ENCODE measurements around the gene ATF7IP.

Gene ATF7IP

DNA sequence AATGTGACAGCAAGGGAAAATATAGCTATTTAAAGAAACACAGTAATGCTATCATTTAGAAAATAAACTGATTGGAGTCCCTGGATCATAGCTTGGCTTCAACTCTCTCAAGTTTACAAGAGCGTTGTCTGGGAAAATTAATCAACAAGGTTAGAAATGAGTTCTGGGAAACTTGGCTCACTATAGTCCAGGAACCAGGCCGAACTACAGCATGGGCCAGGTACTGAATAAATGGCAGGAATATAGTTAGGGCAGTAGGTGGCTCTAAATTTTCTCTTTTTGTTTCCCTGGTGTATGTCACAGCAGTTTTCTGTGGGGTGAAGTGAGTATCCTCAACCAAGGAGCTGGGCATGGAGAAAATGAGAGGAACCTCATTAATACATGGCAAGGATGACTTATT is 129.8 kb downstream of the ATF7IP start:
- DNase-seq = no peak

DNA sequence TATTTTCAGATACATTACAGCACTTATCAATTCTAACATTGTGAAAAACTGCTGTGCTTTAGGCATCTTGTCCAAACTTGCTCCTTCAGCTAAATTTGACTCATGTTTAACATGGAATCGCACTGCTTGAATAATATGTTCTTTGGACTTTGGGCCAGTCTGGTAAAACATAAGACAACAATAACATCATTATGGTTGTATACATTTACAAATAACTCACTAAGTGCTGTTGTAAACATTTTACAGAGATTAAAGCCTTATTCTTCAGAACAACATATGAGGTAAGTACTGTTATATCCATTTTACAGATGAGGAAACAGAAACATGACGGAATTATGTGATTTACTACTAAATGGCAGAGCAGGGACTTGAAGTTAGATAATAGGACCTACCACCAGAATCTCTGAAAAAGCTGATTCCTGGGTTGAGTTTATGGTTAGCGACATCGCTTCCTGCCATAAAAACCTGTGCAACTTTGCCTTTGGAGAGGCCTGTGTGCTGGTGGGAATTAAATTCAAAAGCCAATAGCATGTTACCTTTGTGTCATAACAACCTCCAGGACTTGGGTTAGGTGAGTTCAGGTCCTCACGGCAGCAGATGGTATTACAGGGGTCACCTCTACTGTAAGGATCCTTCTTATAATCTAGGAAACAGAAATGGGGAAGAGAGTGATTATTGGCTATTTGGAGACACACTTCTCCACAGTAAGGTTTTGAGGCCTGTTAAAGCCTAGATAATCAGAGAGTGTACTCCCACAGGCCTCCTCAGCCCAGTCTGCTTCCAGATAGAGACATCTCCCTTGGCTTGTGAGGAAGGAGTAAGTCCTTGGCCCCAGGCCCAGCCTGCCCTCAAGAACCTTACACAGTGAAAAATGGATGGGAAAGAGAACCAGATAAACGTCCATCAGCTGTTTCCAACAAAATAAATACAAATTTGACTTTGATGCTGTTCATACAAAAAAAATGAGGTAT is 140.4 kb downstream of the ATF7IP start:
- no peak for DNase-seq

DNA sequence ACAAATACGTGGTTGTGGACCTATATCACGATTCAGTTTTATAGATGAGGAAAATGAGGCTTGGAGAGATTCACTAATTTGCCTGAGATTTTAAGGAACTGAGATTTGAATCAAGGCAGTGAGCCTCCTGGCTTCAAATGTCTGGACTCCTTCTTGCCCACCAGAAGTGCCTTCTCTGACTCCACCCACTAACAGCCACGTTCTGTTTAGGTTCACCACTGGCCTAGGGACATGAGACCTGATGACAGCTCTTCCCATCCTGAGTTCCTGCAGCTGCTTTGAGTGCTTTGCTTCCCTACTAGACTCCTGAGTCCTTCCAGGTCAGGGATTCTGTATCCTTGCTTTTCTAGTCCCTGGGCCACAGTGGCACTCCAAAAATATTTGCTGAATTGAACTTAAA is 145.1 kb downstream of the ATF7IP start:
- DNase-seq = no peak

DNA sequence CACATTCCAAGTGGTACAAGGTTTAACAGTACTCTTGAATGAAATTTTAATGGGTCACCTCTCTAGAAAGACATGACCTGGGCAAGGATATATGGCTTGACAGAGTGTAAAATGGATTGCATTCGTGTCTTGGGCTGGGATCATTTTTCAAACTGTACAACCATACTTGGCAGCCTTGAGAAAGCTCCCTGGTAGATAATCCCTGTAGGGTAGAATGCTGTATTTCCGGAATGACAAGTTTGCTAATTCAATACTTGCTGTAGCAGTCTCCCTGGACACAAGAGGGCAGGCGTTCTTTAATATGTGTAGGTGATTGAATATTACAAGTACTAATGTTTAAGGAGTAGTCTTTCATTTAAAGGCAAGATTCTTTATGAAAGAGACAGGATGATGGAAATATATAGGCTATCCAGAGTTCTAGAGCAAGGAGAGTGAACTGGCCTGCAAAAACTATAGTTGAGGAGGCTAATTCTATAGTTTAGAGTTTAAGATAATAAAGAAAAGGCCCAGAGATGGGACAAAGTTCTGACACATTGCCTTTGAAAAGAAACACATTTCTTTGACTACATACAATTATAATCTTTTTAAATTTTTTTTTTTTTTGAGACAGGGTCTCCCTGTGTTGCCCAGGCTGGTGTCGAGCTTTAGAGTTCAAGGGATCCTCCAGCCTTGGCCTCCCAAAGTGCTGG is 148.8 kb downstream of the ATF7IP start:
- DNase-seq = no peak

DNA sequence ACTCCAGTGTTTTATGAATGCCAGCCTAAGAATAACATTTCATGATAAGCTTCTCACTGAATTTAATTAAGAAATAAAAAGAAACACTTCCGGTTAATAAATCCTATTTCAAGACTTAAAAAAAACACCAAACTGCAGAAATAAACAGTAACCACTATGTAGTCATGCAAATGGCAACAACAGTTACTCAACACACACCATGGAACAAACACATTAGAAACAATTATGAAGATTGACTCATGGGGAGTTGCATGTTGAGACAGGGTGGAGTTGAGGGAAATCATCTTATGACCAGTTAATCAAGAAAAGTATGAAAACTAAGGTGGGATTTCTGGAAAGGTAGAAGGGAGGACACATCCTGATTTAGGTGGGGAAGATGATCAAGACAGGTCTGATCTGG is 149.5 kb downstream of the ATF7IP start:
- no peak for DNase-seq

- DNase-seq = no peak
Observed at GRCh38 chr12:14521822-14522221, 156.3 kb downstream of the ATF7IP start.

DNA sequence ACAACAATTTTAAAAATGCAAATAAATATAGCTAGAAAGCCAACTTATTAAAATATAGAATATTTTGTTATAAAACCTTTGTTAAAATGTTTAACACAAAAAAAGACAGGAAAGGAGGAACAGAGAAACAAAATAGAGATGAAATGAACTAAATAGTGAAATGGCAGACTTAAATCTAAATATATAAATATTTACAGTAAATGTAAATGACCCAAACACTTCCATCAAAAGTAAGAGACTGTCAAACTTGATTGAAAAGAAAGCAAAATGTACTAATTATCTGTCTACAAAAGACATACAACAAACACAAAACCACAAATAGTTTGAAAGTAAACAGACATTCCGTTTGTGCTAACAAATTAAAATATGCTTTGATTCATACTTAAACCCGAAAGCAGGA is 160.5 kb downstream of the ATF7IP start:
- DNase-seq = no peak

DNA sequence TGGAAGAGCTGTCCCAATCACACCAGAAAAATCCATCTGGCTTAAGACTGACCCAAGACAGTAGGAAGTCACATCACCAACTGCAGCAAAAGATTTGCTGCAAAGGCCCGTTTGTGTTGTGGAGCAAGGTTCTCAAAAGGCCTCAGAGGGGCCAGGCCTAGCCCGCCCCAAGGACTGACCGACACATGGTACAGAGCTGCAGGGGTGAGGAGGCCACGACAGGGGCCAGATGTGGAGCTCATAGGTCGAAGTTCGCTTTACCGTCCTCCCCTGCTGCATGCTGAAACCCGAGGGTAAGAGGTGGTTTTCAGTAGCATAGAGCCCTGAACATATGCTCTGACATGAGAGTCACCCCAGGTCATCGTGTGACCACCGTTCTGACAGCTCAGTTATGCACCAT is 166.7 kb downstream of the ATF7IP start:
- DNase-seq = no peak

DNA sequence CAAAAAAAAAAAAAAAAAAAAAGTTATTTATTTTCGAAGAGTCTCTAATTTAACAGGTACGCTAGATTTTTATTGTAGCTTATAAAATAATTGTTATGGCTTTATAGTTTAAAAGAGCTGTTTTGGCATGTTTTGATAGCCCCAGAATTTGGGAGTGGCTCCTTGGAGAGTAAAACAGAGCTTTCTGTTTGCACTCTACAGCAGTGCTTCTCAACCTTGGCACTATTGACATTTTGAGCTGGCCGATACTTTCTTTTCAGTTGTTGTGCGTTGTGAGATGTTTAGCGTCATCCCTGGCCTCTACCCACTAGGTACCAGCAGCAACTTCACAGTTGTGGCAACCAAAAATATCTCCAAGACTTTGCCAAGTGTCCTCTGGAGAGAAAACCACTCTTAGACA is 171.6 kb downstream of the ATF7IP start:
- DNase-seq = no peak

GRCh38 chr12:14540801-14541462 is 175.4 kb downstream of the ATF7IP start:
- DNase-seq = no peak

DNA sequence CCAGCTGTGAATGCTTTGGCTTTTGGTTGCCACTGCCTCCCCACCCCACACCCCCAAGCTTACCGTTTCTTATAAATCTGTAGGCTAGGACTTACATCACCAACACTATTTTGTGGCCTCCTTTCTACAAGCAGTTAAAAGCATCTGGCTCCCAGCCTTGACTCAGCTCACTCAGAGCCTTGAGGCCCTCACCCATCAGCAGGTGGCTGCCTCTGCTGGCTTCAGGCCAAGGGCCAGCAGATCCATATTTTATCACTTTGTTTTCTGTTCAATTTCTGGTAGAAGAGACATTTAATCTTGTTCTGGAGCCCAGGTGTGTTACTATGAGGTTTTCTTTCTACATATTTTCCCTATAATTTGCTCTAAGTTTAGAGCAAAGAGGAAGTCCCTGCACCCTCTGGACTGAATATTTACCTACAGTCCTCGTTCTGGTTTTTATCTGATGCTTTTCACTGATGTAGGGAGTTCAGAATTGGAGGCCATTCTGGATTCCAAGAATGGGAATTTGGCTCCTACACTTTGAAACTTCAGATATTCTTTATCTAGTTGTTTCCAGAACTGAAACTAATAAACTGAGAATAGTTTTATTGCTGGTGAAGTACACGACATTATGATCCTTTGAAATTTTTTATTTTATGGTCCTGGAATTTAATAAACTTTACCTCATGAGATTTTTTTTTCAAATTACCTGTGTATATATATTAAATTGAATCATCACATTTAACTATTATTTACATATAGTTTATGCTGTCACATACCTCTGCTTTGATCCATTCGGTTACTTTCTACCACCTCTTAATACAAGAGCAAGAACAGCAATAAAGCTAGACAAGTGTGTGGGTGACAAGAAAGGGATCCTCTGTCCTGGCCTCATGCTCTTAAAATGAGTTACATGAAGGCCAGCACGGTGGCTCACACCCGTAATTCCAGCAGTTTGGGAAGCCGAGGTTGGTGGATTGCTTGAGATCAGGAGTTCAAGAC is 180.0 kb downstream of the ATF7IP start:
- DNase-seq = no peak

GRCh38 chr12:14547571-14547970 is 182.1 kb downstream of the ATF7IP start:
- DNase-seq = no peak

DNA sequence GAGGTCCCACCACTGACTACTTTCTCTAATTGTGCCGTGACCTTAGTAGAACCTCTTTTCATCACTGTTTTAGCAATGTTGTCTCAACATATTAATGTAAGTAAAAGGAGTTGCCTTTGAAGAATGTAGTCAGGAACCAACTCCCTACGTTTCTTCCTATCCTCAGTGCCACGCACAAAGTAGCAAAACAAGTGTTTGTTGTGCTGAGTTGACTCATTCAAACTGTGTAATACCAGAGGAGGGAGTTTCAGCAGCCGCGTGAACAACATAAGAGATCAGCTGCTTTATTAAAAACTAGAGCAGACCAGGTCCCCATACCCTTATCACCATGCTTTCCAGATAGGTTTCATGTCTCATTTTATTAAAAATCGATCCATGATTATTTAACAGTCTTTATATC is 183.1 kb downstream of the ATF7IP start:
- no peak for DNase-seq

All from activated gamma-delta T cell treated with Interleukin-2 at 50 U/mL for 16 hours (primary cell).